SU-DHL-6 (cell line): Measurements from ENCODE around the gene DOC2B.

Experiments used
- H2AFZ ChIP-seq: fragments of 200-600 bp; sonication (generic); 2 replicates; pipeline ENCODE4 v1.6.1; 2014; ENCODE audit warnings: low read depth, mild to moderate bottlenecking, moderate library complexity, mixed read lengths, antibody characterized with exemption, low read length; ENCODE audit not compliant: severe bottlenecking
- H3F3A ChIP-seq: fragments of 200-600 bp; shearing (Covaris generic); 2 replicates; pipeline ENCODE4 v1.6.0; 2016; ENCODE audit warnings: antibody characterized with exemption, mild to moderate bottlenecking; ENCODE audit not compliant: insufficient read depth
- H3K27ac ChIP-seq: fragments of 200-600 bp; sonication (generic); 2 replicates; pipeline ENCODE4 v1.5.1; 2016; ENCODE audit warnings: low read depth, mild to moderate bottlenecking, low read length, moderate library complexity, mixed read lengths
- H3K27me3 ChIP-seq: fragments of 200-600 bp; sonication (generic), shearing (Covaris generic); 2 replicates; pipeline ENCODE4 v1.6.0; 2014; ENCODE audit warnings: mild to moderate bottlenecking, low read length
- H3K36me3 ChIP-seq: fragments of 200-600 bp; sonication (generic); 2 replicates; pipeline ENCODE4 v1.6.1; 2014; ENCODE audit warnings: mild to moderate bottlenecking, low read length, mixed read lengths
- H3K4me2 ChIP-seq: fragments of 300-600, 200-600 bp; shearing (Covaris generic), sonication (generic); 2 replicates; pipeline ENCODE4 v1.6.0; 2014; ENCODE audit warnings: low read length, low read depth, mild to moderate bottlenecking; ENCODE audit not compliant: poor library complexity, severe bottlenecking
- H3K4me3 ChIP-seq: fragments of 200-600 bp; sonication (generic); 2 replicates; pipeline ENCODE4 v1.5.1; 2014; ENCODE audit warnings: antibody characterized with exemption, low read length, mild to moderate bottlenecking, mixed read lengths; ENCODE audit not compliant: insufficient read depth, poor library complexity, severe bottlenecking
- H3K79me2 ChIP-seq: fragments of 200-600 bp; sonication (generic); 2 replicates; pipeline ENCODE4 v1.6.1; 2014; ENCODE audit warnings: mild to moderate bottlenecking, low read length, moderate library complexity; ENCODE audit not compliant: insufficient read depth
- H3K9ac ChIP-seq: fragments of 200-600 bp; sonication (generic); 2 replicates; pipeline ENCODE4 v1.7.0; 2014; ENCODE audit warnings: mild to moderate bottlenecking, low read length
- H3K9me2 ChIP-seq: fragments of 200-600 bp; sonication (generic); replicated peaks from 2 replicates; pipeline ENCODE4 v1.6.1; 2014; ENCODE audit warnings: low read length; ENCODE audit not compliant: insufficient read depth
- H3K9me3 ChIP-seq: fragments of 200-600 bp; sonication (generic); 2 replicates; pipeline ENCODE4 v1.6.1; 2014; ENCODE audit warnings: low read length, mixed read lengths; ENCODE audit not compliant: insufficient read depth
- H4K20me1 ChIP-seq: fragments of 200-600 bp; sonication (generic); 2 replicates; pipeline ENCODE4 v1.6.1; 2014; ENCODE audit warnings: low read depth, mild to moderate bottlenecking, antibody characterized with exemption, low read length, moderate library complexity, mixed read lengths
- CTCF ChIP-seq: fragments of 200-600 bp; sonication (generic); IDR thresholded peaks from one replicate; pipeline ENCODE4 v1.5.1; 2017; ENCODE audit warnings: antibody characterized with exemption, mild to moderate bottlenecking, low read length, moderate library complexity; ENCODE audit not compliant: insufficient read depth, poor library complexity, severe bottlenecking
- EZH2phosphoT487 ChIP-seq: fragments of 200-600 bp; sonication (generic), shearing (Covaris generic); conservative IDR thresholded peaks from 2 replicates; pipeline ENCODE4 v1.6.1; 2018; ENCODE audit warnings: mild to moderate bottlenecking, antibody characterized with exemption, low read length, moderate library complexity, mixed read lengths

Gene DOC2B

GRCh38 chr17:179066-179432 is 2.4 kb downstream of the DOC2B start:
- Histone ChIP-seq H3K36me3 (no peaks in the 10 kb centered on the region), H2AFZ (no peak overlapping the region), H3K27me3 (no peaks in the 10 kb centered on the region), H4K20me1 (no peaks in the 10 kb centered on the region), H3K9me2 (no peaks in the 10 kb centered on the region), H3K4me2 (no peak overlapping the region), H3F3A (no peaks in the 10 kb centered on the region), H3K9me3 (no peaks in the 10 kb centered on the region), H3K4me3 (no peak overlapping the region), H3K79me2 (no peaks in the 10 kb centered on the region), H3K27ac (no peak overlapping the region), H3K9ac (no peak overlapping the region)
- TF ChIP-seq CTCF (no peak), EZH2phosphoT487 (no peak)

- TF ChIP-seq CTCF = no peak
- TF ChIP-seq EZH2phosphoT487 = no peak
- no peaks in the 10 kb centered on the region for H3K36me3 ChIP-seq
- no peak overlapping the region for H3K4me3 ChIP-seq
- H3K9me3 ChIP-seq = no peaks in the 10 kb centered on the region
- no peaks in the 10 kb centered on the region for H3K79me2 ChIP-seq
- H4K20me1 ChIP-seq = no peaks in the 10 kb centered on the region
- no peaks in the 10 kb centered on the region for H3F3A ChIP-seq
- H3K27ac ChIP-seq = no peak overlapping the region
- no peaks in the 10 kb centered on the region for H3K27me3 ChIP-seq
- H3K9ac ChIP-seq = no peak overlapping the region
- H3K4me2 ChIP-seq = no peak overlapping the region
- no peaks in the 10 kb centered on the region for H3K9me2 ChIP-seq
- H2AFZ ChIP-seq = no peak overlapping the region
Observed at GRCh38 chr17:178292-179065, 3.0 kb downstream of the DOC2B start.

GRCh38 chr17:177762-178161 is 3.7 kb downstream of the DOC2B start:
- Histone ChIP-seq H3K4me3 (no peak overlapping the region), H3K36me3 (no peaks in the 10 kb centered on the region), H3K27me3 (no peaks in the 10 kb centered on the region), H3K9ac (no peak overlapping the region), H3K9me2 (no peaks in the 10 kb centered on the region), H3K79me2 (no peaks in the 10 kb centered on the region), H3K4me2 (no peak overlapping the region), H3F3A (no peaks in the 10 kb centered on the region), H2AFZ (no peak overlapping the region), H4K20me1 (no peaks in the 10 kb centered on the region), H3K27ac (no peak overlapping the region), H3K9me3 (no peaks in the 10 kb centered on the region)
- TF ChIP-seq EZH2phosphoT487 (no peak), CTCF (no peak)
